GM23338 (cell line): Measurements from ENCODE around the gene ERC1. TPM values are rescaled to one million over a fixed set of nuclear protein-coding genes. Genes with fewer than 3 reads are reported as not detected.

ENCODE experiments used
- JUNB ChIP-seq: IDR thresholded peaks from one replicate; pipeline ENCODE4 v1.6.1; 2016; ENCODE audit warnings: antibody characterized with exemption; ENCODE audit not compliant: unreplicated experiment
- NANOG ChIP-seq: IDR thresholded peaks from 2 replicates; pipeline ENCODE4 v1.6.1; 2016; ENCODE audit warnings: antibody characterized with exemption, borderline replicate concordance
- POLR2AphosphoS5 ChIP-seq: IDR thresholded peaks from 2 replicates; pipeline ENCODE4 v1.6.1; 2016; ENCODE audit warnings: antibody characterized with exemption, low read depth
- REST ChIP-seq: IDR thresholded peaks from one replicate; pipeline ENCODE4 v1.6.1; 2018; ENCODE audit warnings: antibody characterized with exemption; ENCODE audit not compliant: unreplicated experiment
- STAT1 ChIP-seq: IDR thresholded peaks from one replicate; pipeline ENCODE4 v1.6.1; 2016; ENCODE audit warnings: antibody characterized with exemption; ENCODE audit not compliant: unreplicated experiment
- ZNF114 ChIP-seq: fragments of 250-450 bp; sonication (Bioruptor Pico); IDR thresholded peaks from 2 replicates; pipeline ENCODE4 v1.5.0; 2020; ENCODE audit warnings: mild to moderate bottlenecking, moderate library complexity
- ZNF462 ChIP-seq: fragments of 250-450 bp; sonication (Bioruptor Pico); IDR thresholded peaks from 2 replicates; pipeline ENCODE4 v1.5.0; 2020; ENCODE audit warnings: mild to moderate bottlenecking, moderate library complexity
- polyA plus RNA-seq: library from polyadenylated mRNA; unstranded; fragments of >200 nt; fragmentation: Nextera tagmentation; extraction: Ambion mirVana; gene quantifications from 2 replicates; pipeline ENCODE4 v1.2.1, GENCODE V29; 2016
- total RNA-seq: library from RNA; depleted of rRNA; stranded (reverse); fragments of >200 nt; shearing (Covaris generic); gene quantifications from 2 replicates; pipeline ENCODE4 v1.2.3, GENCODE V29; 2014
- TF ChIP-seq, protein P1 (sequence below), 2 experiments: fragments of 200-600 bp in 1 of 2; sonication (generic) in 1 of 2; conservative IDR thresholded peaks; 2 replicates each; pipeline versions ENCODE4 v1.5.1 to v1.6.1; 2016 to 2017; ENCODE audit warnings: antibody characterized with exemption in 2 of 2, low read depth in 2 of 2, mild to moderate bottlenecking in 2 of 2, moderate library complexity in 1 of 2

The ERC1 gene
- total and polyA plus RNA-seq, 2 experiments from 2014 or later, result 28.1 to 35.3 TPM

GRCh38 chr12:1382151-1382550 is 391.1 kb downstream of the ERC1 start (continued):
- no peak for TF ChIP-seq ZNF462 (CRISPR knock-in tag)
- TF ChIP-seq REST, result no peak
- no peak for TF ChIP-seq JUNB
- no peak for TF ChIP-seq NANOG
- no peak for TF ChIP-seq ZNF114 (CRISPR knock-in tag)
- no peak for TF ChIP-seq STAT1
- TF ChIP-seq POLR2AphosphoS5, result no peak
- TF ChIP-seq, protein P1, sequence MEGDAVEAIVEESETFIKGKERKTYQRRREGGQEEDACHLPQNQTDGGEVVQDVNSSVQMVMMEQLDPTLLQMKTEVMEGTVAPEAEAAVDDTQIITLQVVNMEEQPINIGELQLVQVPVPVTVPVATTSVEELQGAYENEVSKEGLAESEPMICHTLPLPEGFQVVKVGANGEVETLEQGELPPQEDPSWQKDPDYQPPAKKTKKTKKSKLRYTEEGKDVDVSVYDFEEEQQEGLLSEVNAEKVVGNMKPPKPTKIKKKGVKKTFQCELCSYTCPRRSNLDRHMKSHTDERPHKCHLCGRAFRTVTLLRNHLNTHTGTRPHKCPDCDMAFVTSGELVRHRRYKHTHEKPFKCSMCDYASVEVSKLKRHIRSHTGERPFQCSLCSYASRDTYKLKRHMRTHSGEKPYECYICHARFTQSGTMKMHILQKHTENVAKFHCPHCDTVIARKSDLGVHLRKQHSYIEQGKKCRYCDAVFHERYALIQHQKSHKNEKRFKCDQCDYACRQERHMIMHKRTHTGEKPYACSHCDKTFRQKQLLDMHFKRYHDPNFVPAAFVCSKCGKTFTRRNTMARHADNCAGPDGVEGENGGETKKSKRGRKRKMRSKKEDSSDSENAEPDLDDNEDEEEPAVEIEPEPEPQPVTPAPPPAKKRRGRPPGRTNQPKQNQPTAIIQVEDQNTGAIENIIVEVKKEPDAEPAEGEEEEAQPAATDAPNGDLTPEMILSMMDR (conservative IDR thresholded peaks at IDR 0.05; ENCODE audit: low read depth in 2 of 2), result no peak
